HEK293 (cell line): ENCODE measurements around the gene RPGRIP1L.

ENCODE experiments used
- CTCF ChIA-PET: fragments of 350-600 bp; formaldehyde crosslinking; extraction: SDS; loops from one replicate; lab custom pipeline; 2021; ENCODE audit warnings: antibody characterized with exemption; lab: Yijun Ruan, JAX
- POLR2A ChIA-PET: fragments of 300-600 bp; formaldehyde crosslinking; extraction: SDS; loops from one replicate; lab custom pipeline; 2020; ENCODE audit warnings: antibody characterized with exemption, inconsistent platforms; lab: Yijun Ruan, JAX
- H3K27ac ChIP-seq: fragments of 200-500 bp; sonication (Bioruptor generic); 2 replicates; pipeline ENCODE4 v1.5.1; 2014; ENCODE audit warnings: low read depth, low read length, control low read depth, inconsistent platforms; ENCODE audit errors: extremely low read depth
- H3K36me3 ChIP-seq, 2 experiments: fragments of 200-500 bp in 1 of 2; sonication (Bioruptor generic) in 1 of 2; 1 replicate in 1 of 2; 2 replicates in 1 of 2; pipeline ENCODE4 v1.5.1; 2014 to 2017; ENCODE audit warnings: inconsistent platforms in 2 of 2, low read length in 2 of 2; ENCODE audit not compliant: control insufficient read depth in 2 of 2, insufficient read depth in 1 of 2
- H3K4me1 ChIP-seq: fragments of 200-500 bp; sonication (Bioruptor generic); 2 replicates; pipeline ENCODE4 v1.5.1; 2014; ENCODE audit warnings: mild to moderate bottlenecking, low read length, inconsistent platforms; ENCODE audit not compliant: control insufficient read depth, insufficient read depth
- H3K4me3 ChIP-seq: 2 replicates; pipeline ENCODE4 v1.5.1; 2011; ENCODE audit warnings: low read depth, mild to moderate bottlenecking, control low read depth, low read length, moderate library complexity
- H3K9me3 ChIP-seq: fragments of 200-500 bp; sonication (Bioruptor generic); 2 replicates; pipeline ENCODE4 v1.5.1; 2014; ENCODE audit warnings: low read depth, low read length, inconsistent platforms; ENCODE audit not compliant: control insufficient read depth, insufficient read depth
- GLIS2 ChIP-seq: fragments of 450-650 bp; formaldehyde crosslinking; IDR thresholded peaks from 2 replicates; pipeline ENCODE4 v1.5.1; 2016; ENCODE audit warnings: missing biosample characterization, missing genetic modification characterization
- HOXC10 ChIP-seq: sonication (generic); formaldehyde crosslinking; IDR thresholded peaks from 2 replicates; pipeline ENCODE4 v1.8.1; 2023; ENCODE audit warnings: mild to moderate bottlenecking, missing genetic modification reagents
- KLF7 ChIP-seq: fragments of 450-650 bp; formaldehyde crosslinking; IDR thresholded peaks from 2 replicates; pipeline ENCODE4 v1.5.1; 2016; ENCODE audit warnings: missing biosample characterization, missing genetic modification characterization, borderline replicate concordance
- PRDM4 ChIP-seq: fragments of 450-650 bp; formaldehyde crosslinking; IDR thresholded peaks from 2 replicates; pipeline ENCODE4 v1.5.1; 2017; ENCODE audit warnings: missing biosample characterization, missing genetic modification characterization
- SCRT2 ChIP-seq: fragments of 450-650 bp; formaldehyde crosslinking; IDR thresholded peaks from 2 replicates; pipeline ENCODE4 v1.5.1; 2016; ENCODE audit warnings: missing biosample characterization, missing genetic modification characterization
- ZBTB10 ChIP-seq: fragments of 450-650 bp; formaldehyde crosslinking; IDR thresholded peaks from 2 replicates; pipeline ENCODE4 v1.5.1; 2016; ENCODE audit warnings: missing biosample characterization, missing genetic modification characterization
- ZNF132 ChIP-seq: fragments of 450-650 bp; formaldehyde crosslinking; IDR thresholded peaks from 2 replicates; pipeline ENCODE4 v1.5.1; 2017; ENCODE audit warnings: missing biosample characterization, missing genetic modification characterization, borderline replicate concordance
- ZNF24 ChIP-seq: fragments of 450-650 bp; formaldehyde crosslinking; IDR thresholded peaks from 2 replicates; pipeline ENCODE4 v1.5.1; 2016; ENCODE audit warnings: missing biosample characterization, missing genetic modification characterization
- ZNF280C ChIP-seq: fragments of 450-650 bp; formaldehyde crosslinking; IDR thresholded peaks from 2 replicates; pipeline ENCODE4 v1.5.1; 2016; ENCODE audit warnings: missing biosample characterization, missing genetic modification characterization
- ZNF391 ChIP-seq: fragments of 450-650 bp; formaldehyde crosslinking; IDR thresholded peaks from 2 replicates; pipeline ENCODE4 v1.5.1; 2016; ENCODE audit warnings: low read depth, missing biosample characterization, missing genetic modification characterization, borderline replicate concordance
- ZNF639 ChIP-seq: fragments of 450-650 bp; formaldehyde crosslinking; IDR thresholded peaks from 2 replicates; pipeline ENCODE4 v1.5.1; 2016; ENCODE audit warnings: missing biosample characterization, missing genetic modification characterization
- ZNF664 ChIP-seq: fragments of 450-650 bp; formaldehyde crosslinking; IDR thresholded peaks from 2 replicates; pipeline ENCODE4 v1.5.1; 2016; ENCODE audit warnings: missing biosample characterization, missing genetic modification characterization
- ZSCAN18 ChIP-seq: fragments of 450-650 bp; formaldehyde crosslinking; IDR thresholded peaks from 2 replicates; pipeline ENCODE4 v1.5.1; 2016; ENCODE audit warnings: missing biosample characterization, missing genetic modification characterization
- ZSCAN4 ChIP-seq: fragments of 450-650 bp; formaldehyde crosslinking; IDR thresholded peaks from 2 replicates; pipeline ENCODE4 v1.5.1; 2017; ENCODE audit warnings: missing biosample characterization, missing genetic modification characterization

Gene RPGRIP1L

GRCh38 chr16:53678155-53678554, 25.5 kb downstream of the RPGRIP1L start (continued):
- TF ChIP-seq PRDM4 (tag by site-specific recombination) (peak; percentile 95), ZBTB10 (tag by site-specific recombination) (no peak), ZSCAN18 (tag by site-specific recombination) (no peak), HOXC10 (no peak), ZNF639 (tag by site-specific recombination) (no peak), ZSCAN4 (tag by site-specific recombination) (no peak)

- H3K4me1 ChIP-seq: peaks cover 5% of the 10 kb centered on the region; the same call in 1 of the 2 replicates
- CTCF ChIA-PET: no interaction called here
- no peaks in the 10 kb centered on the region for H3K9me3 ChIP-seq
- H3K27ac ChIP-seq: no peak overlapping the region
- TF ChIP-seq GLIS2 (tag by site-specific recombination) (no peak), ZNF132 (tag by site-specific recombination) (no peak), ZSCAN4 (tag by site-specific recombination) (no peak), KLF7 (tag by site-specific recombination) (no peak), ZNF664 (tag by site-specific recombination) (no peak)
- POLR2A ChIA-PET: no interaction called here
- H3K36me3 ChIP-seq: no peaks in the 10 kb centered on the region
- H3K4me3 ChIP-seq: no peak overlapping the region
Observed at GRCh38 chr16:53673189-53673588, 30.5 kb downstream of the RPGRIP1L start.

GRCh38 chr16:53672461-53672860, 31.2 kb downstream of the RPGRIP1L start:
- POLR2A ChIA-PET: no interaction called here
- no peak overlapping the region for H3K27ac ChIP-seq
- TF ChIP-seq SCRT2 (tag by site-specific recombination) (peak; percentile 29; the same call in 1 of the 2 replicates), ZNF391 (tag by site-specific recombination) (no peak), ZNF280C (tag by site-specific recombination) (no peak), ZNF24 (tag by site-specific recombination) (no peak)
- TF ChIP-seq, all 188 proteins: peak for 1
- Histone ChIP-seq H3K4me1 (peaks cover 3% of the 10 kb centered on the region; the same call in 1 of the 2 replicates), H3K4me3 (no peak overlapping the region), H3K36me3 (no peaks in the 10 kb centered on the region), H3K9me3 (no peaks in the 10 kb centered on the region)
- CTCF ChIA-PET: interaction anchor here (0.7 kb wide), 1 partner anchor 176 kb away, joined by 3 read pairs; no protein-coding TSS in a partner anchor
